HUDEP-2 (cell line): ENCODE results near the gene DLG1.
"Not testable (repeated sequence)": the region's sequence is repeated elsewhere in the genome, so short reads cannot be mapped to it uniquely, and the experiment has no call there.

Source experiments
- DNase-seq, 76 experiments: peaks; one replicate each; lab custom pipeline; 2025; ENCODE audit not compliant: unreplicated experiment in 76 of 76; lab: John Stamatoyannopoulos, UW

DLG1 gene

DNA sequence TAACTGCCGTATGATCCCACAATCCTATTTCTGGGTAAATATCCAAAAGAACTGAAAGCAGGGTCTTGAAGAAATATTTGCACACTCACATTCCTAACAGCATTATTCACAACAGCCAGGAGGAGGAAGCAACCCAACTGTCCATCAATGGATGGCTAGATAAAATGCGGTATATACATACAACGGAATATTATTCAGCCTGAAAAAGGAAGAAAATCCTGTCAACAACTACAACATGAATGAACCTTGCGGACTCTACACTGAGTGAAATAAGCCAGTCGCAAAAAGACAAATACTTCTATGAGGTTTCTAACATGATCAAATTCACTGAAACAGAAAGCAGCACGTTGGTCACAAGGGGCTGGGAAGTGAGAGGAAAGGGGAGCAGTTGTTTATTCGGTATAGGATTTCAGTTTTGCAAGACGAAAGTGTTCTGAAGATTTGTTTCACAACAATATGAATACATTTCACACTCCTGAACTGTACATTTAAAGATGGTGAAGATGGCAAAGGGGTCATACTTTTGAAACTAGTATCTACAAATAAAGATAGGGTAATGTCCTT lies 6.2 kb downstream of the DLG1 start:
- DNase-seq, result no peak

GRCh38 chr3:197289726-197290125 lies 8.7 kb downstream of the DLG1 start:
- DNase-seq, result no peak

DNA sequence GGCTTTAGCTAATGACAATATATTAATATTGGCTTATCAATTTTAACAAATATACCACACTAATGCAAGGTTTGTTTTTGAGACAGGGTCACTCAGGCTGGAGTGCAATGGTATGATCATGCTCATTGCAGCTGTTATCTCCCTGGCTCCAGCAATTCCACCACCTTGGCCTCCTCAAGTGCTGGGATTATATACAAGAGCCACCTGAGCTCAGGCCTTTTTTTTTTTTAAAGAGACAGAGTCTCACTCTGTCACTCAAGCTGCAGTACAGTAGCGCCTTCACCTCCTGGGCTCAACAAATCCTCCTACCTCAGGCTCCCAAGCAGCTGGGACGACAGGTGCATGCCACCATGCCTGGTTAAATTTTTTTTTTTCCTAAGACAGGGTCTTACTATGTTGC lies 11.7 kb downstream of the DLG1 start:
- no peak for DNase-seq

- no peak for DNase-seq
Measured at GRCh38 chr3:197285557-197285956, 12.9 kb downstream of the DLG1 start.

GRCh38 chr3:197283045-197283444 lies 15.4 kb downstream of the DLG1 start:
- DNase-seq, result no peak

- no peak for DNase-seq
Measured at GRCh38 chr3:197281849-197282248, 16.6 kb downstream of the DLG1 start.

- DNase-seq, result no peak
Measured at GRCh38 chr3:197280156-197280555, 18.3 kb downstream of the DLG1 start.

- DNase-seq, result no peak
Measured at GRCh38 chr3:197278933-197279332, 19.5 kb downstream of the DLG1 start.

- not testable (repeated sequence) for DNase-seq
Measured at GRCh38 chr3:197276808-197277207, 21.6 kb downstream of the DLG1 start.

DNA sequence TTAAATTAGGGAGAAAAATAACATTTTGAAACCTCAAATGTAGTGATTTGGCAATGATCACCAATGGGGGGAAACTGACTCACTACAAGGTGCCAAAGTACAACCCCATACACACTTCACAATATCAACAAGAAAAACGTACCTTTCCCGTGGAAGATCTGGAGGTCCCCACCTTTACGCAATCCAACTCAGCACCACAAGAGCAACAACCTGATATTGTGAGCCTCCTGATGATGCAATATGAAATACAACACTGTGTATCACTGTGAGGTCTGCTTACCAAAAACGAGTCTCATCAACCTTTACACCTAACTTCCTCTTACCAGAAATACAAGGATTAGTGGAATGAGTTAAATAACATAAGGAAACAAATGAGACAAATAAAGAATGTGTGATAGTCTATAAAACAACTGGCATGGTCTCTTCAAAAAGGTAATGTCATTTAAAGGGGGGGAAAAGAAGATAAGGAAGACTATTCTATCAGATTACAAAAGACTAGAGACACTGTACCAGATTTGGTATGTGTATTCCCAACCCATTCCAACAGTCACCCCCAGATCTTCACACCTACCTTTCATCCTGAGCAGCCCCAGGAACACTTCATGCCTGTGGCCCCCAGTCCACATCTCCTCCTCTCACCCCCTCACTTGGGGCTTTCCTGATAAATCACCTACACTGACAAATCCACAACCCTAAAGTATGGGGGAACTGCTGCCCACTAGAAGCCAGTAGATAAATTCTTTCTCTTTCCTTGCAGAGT lies 27.7 kb downstream of the DLG1 start:
- no peak for DNase-seq

DNA sequence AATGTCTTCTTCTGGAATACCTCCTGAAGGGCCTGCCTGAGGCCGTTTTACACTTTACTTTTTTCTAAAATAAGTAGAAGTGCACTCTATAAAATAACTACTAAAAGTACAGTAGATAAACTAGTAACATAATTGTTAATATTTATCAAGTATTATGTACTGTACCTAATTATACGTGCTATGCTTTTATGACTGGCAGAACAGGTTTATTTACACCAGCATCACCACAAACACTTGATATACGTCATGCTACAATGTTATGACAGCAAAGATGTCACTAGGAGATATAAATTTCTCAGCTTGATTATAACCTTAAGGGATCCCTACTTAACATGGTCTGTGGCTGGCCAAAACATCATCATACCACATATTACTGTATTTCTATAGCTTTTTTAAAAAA lies 29.4 kb downstream of the DLG1 start:
- DNase-seq, result no peak

DNA sequence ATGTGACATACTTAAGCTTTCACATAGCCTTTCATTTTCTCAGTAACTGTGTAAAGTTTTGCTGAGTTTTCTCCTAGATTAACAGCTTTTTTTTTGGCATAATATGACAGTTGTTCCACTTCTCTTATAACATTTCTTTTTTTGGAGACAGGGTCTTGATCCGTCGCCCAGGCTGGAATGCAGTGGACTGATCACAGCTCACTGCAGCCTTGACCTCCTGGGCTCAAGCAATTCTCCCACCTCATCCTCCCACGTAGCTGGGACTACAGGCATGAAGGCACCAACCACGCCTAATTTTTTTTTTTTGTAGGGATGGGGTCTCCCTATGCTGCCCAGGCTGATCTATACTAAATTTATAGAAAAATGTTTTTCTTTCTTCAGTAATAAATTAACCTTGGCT lies 30.1 kb downstream of the DLG1 start:
- DNase-seq, result no peak

DNA sequence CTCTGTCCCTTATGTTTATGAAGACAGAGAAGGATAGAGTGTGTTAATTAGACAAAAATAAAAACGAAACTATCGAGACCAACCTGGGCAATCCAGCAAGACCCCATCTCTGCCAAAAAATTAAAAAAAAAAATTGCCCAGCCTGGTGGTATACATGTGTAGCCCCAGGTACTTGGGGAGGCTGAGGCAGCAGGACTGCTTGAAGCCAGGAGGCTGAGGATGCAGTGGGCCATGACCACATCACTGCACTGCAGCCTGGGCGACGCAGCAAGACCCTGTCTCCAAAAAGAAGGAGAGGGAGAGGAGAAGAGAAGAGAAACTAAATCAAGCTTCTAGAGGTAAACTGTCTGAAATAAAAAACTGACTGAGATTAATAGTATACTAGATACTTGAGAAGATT lies 32.1 kb downstream of the DLG1 start:
- DNase-seq, result no peak

DNA sequence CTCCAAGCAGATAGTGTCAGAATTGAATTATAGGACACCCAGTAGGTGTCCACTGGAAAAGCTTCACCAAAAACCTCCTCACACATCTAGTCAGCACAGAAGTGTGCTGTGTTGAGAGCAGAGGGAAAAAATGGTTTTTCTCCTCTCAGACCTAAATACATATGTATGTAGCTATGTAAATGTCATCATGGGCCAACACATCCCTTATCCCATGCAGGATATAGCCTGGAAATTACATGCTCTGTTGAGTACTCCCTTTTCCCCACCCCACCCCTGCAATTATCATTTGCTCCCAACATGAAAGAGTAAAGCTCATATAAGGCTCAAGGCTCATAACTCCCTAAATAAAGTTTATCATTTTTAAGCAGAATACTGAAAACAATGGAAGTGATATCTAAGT lies 35.7 kb downstream of the DLG1 start:
- no peak for DNase-seq

DNA sequence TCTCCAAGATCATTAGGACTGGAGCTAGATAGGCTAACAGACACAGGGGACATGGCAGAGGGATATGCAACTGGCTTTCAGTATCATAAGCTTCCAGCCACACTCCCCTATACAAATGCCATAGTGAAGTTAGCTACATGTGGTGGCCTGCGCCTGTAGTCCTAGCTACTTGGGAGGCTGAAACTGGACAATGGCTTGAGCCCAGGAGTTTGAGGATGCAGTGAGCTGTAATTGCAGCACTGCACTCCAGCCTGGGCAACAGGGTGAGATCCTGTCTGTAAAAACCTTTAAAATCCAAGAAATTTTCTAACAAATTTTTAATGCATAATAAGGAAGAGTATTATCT lies 37.3 kb downstream of the DLG1 start:
- no peak for DNase-seq

- no peak for DNase-seq
Measured at GRCh38 chr3:197260491-197261163, 37.8 kb downstream of the DLG1 start.

GRCh38 chr3:197259096-197259495 lies 39.3 kb downstream of the DLG1 start:
- DNase-seq, result no peak

GRCh38 chr3:197258168-197258755 lies 40.1 kb downstream of the DLG1 start:
- no peak for DNase-seq

DNA sequence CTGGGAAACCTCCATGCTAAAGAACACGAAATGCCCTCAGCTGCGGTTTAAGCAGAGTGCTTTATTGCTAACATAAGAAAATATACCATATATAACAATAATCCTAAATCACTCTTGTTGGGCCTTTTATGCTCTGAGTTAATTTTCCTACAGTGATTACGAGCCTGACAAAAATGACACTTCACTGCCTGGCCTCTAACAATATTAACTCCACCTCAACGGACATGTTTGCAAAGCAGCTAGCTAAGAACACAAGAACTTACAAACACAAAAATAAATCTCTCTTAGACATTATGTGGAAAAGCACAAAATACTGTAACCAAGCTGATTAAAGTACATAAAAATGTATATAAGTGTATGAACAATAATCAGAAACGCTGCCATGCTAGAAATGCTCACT lies 40.7 kb downstream of the DLG1 start:
- DNase-seq, result no peak

DNA sequence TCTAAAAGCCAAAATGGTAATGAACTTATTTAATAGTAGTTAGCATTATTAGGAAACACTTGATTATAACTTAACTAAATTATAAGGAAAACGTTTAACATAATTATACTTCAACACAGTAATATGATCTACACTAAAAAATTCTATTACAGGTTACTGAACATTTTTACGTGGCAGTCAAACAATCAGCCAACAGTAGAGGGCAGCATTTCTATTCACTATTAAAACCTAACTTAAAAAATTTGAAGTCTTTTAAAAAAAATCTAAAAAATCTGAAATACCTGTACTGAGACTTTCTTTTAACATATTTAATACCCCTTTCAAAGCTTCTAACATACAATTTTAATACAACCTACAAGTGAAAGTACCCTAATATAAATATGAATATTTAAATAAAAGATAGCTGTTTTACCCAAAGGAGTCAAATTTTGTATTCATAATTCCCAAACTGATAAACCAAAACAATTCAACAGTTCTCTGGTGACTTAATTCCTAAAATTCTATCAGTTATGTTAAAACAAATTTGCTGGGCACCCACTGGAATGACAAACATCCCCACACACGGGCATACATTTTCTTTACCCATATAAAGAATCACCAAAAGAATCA lies 41.5 kb downstream of the DLG1 start:
- peak in 12 of 76 experiments; percentile 0 to 47 (median 15) for DNase-seq

GRCh38 chr3:197256104-197256503 lies 42.3 kb downstream of the DLG1 start:
- DNase-seq, result no peak
